ENCODE results near the gene SPI1.

Gene SPI1

GRCh38 chr11:47417712-47418111 is 39.4 kb upstream of the SPI1 start:
- no peak for TF ChIP-seq CTCF (conservative IDR thresholded peaks at IDR 0.05; ENCODE audit: low read depth, low read length)
- no peak overlapping the region for H3K4me2 ChIP-seq
- H3K79me2 ChIP-seq (ENCODE audit: insufficient read depth, low read depth) = no peaks in the 10 kb centered on the region
- H3K36me3 ChIP-seq (ENCODE audit: insufficient read depth) = peaks cover 14% of the 10 kb centered on the region; the same call in 1 of the 2 replicates
- no peaks in the 10 kb centered on the region for H3K27me3 ChIP-seq (ENCODE audit: insufficient read depth, low read depth)
- no peaks in the 10 kb centered on the region for H4K20me1 ChIP-seq (ENCODE audit: insufficient read depth)
- H3K27ac ChIP-seq = no peak overlapping the region
- no peaks in the 10 kb centered on the region for H3K4me1 ChIP-seq (ENCODE audit: low read depth, poor library complexity, severe bottlenecking)
- H3K9ac ChIP-seq = no peak overlapping the region
- H3K4me3 ChIP-seq (IDR thresholded peaks at IDR 0.05; ENCODE audit: insufficient read depth, low read depth, low read length) = no peak overlapping the region
- H2AFZ ChIP-seq (ENCODE audit: low read depth) = no peak overlapping the region

- no peak overlapping the region for H3K4me2 ChIP-seq
- H2AFZ ChIP-seq (ENCODE audit: low read depth) = no peak overlapping the region
- H3K79me2 ChIP-seq (ENCODE audit: insufficient read depth, low read depth) = no peaks in the 10 kb centered on the region
- no peak overlapping the region for H3K4me3 ChIP-seq (IDR thresholded peaks at IDR 0.05; ENCODE audit: insufficient read depth, low read depth, low read length)
- H4K20me1 ChIP-seq (ENCODE audit: insufficient read depth) = no peaks in the 10 kb centered on the region
- no peaks in the 10 kb centered on the region for H3K4me1 ChIP-seq (ENCODE audit: low read depth, poor library complexity, severe bottlenecking)
- no peak overlapping the region for H3K27ac ChIP-seq
- H3K27me3 ChIP-seq (ENCODE audit: insufficient read depth, low read depth) = no peaks in the 10 kb centered on the region
- TF ChIP-seq CTCF (conservative IDR thresholded peaks at IDR 0.05; ENCODE audit: low read depth, low read length) = no peak
- peaks cover 10% of the 10 kb centered on the region; the same call in 1 of the 2 replicates for H3K36me3 ChIP-seq (ENCODE audit: insufficient read depth)
- no peak overlapping the region for H3K9ac ChIP-seq
Observed at GRCh38 chr11:47415949-47416472, 37.7 kb upstream of the SPI1 start.

GRCh38 chr11:47415091-47415854 is 36.9 kb upstream of the SPI1 start:
- H3K27ac ChIP-seq = no peak overlapping the region
- H3K27me3 ChIP-seq (ENCODE audit: insufficient read depth, low read depth) = no peaks in the 10 kb centered on the region
- H3K79me2 ChIP-seq (ENCODE audit: insufficient read depth, low read depth) = no peaks in the 10 kb centered on the region
- H3K9ac ChIP-seq = no peak overlapping the region
- no peak overlapping the region for H3K4me2 ChIP-seq
- no peak overlapping the region for H3K4me3 ChIP-seq (IDR thresholded peaks at IDR 0.05; ENCODE audit: insufficient read depth, low read depth, low read length)
- no peak overlapping the region for H2AFZ ChIP-seq (ENCODE audit: low read depth)
- no peaks in the 10 kb centered on the region for H4K20me1 ChIP-seq (ENCODE audit: insufficient read depth)
- H3K36me3 ChIP-seq (ENCODE audit: insufficient read depth) = peaks cover 5% of the 10 kb centered on the region; the same call in 1 of the 2 replicates
- no peak for TF ChIP-seq CTCF (conservative IDR thresholded peaks at IDR 0.05; ENCODE audit: low read depth, low read length)
- no peaks in the 10 kb centered on the region for H3K4me1 ChIP-seq (ENCODE audit: low read depth, poor library complexity, severe bottlenecking)

- Histone ChIP-seq H3K4me1 (ENCODE audit: low read depth, poor library complexity, severe bottlenecking) (no peaks in the 10 kb centered on the region), H3K9ac (no peak overlapping the region), H3K27ac (no peak overlapping the region), H3K4me3 (IDR thresholded peaks at IDR 0.05; ENCODE audit: insufficient read depth, low read depth, low read length) (no peak overlapping the region), H3K4me2 (no peak overlapping the region), H3K36me3 (ENCODE audit: insufficient read depth) (no peaks in the 10 kb centered on the region), H2AFZ (ENCODE audit: low read depth) (no peak overlapping the region), H3K27me3 (ENCODE audit: insufficient read depth, low read depth) (no peaks in the 10 kb centered on the region), H4K20me1 (ENCODE audit: insufficient read depth) (no peaks in the 10 kb centered on the region), H3K79me2 (ENCODE audit: insufficient read depth, low read depth) (no peaks in the 10 kb centered on the region)
- TF ChIP-seq CTCF (conservative IDR thresholded peaks at IDR 0.05; ENCODE audit: low read depth, low read length) = no peak
Observed at GRCh38 chr11:47414685-47415070, 36.3 kb upstream of the SPI1 start.

Data from KMS-11 (cell line).